GM12878 (cell line): ENCODE results near the gene CCL11. TPM values are rescaled to one million over a fixed set of nuclear protein-coding genes. Genes with fewer than 3 reads are reported as not detected.

Source experiments
- ATAC-seq: fragments of 200-7000 bp; cut with Tn5 transposase; 3 replicates; pipeline ENCODE4 v1.9.1; 2020; ENCODE audit warnings: mild to moderate bottlenecking, moderate library complexity
- BruUV-seq: library from RNA; stranded (reverse); fragments of 400-500 nt; replicated peaks from 2 replicates; lab custom pipeline; 2021; lab: Mats Ljungman, UMichigan
- CTCF ChIA-PET: fragments of 300-600 bp; sonication (Branson Sonifier 250); formaldehyde crosslinking; extraction: SDS; loops from one replicate; lab custom pipeline; 2021; ENCODE audit warnings: inconsistent platforms; lab: Yijun Ruan, JAX
- POLR2A ChIA-PET: fragments of 350-600 bp; formaldehyde crosslinking; extraction: SDS; loops from one replicate; lab custom pipeline; 2021; ENCODE audit warnings: inconsistent platforms; lab: Charles Lee
- RAD21 ChIA-PET: fragments of 300-600 bp; sonication (Branson Sonifier 250); formaldehyde crosslinking; loops from one replicate; lab custom pipeline; 2023; ENCODE audit warnings: antibody characterized with exemption; ENCODE audit not compliant: unreplicated experiment; lab: Charles Lee
- SMC1A ChIA-PET: fragments of 300-600 bp; sonication (Branson Sonifier 250); formaldehyde crosslinking; loops from one replicate; lab custom pipeline; 2023; ENCODE audit not compliant: unreplicated experiment, uncharacterized antibody; lab: Charles Lee
- DNase-seq: peaks from one replicate; pipeline ENCODE4 v3.0.0-alpha.2; 2011; ENCODE audit warnings: low read depth, low spot score
- FAIRE-seq: peaks from 3 replicates; lab custom pipeline; 2011; peaks lifted over from hg19 to GRCh38; lab: Jason Lieb, UNC
- H2AFZ ChIP-seq: 2 replicates; pipeline ENCODE4 v1.6.0; 2011; ENCODE audit warnings: low read depth, low read length, control low read depth; ENCODE audit not compliant: control insufficient read depth
- H3K27ac ChIP-seq: 2 replicates; pipeline ENCODE4 v1.5.1; 2011; ENCODE audit warnings: control low read depth; ENCODE audit not compliant: control insufficient read depth, insufficient read depth
- H3K27me3 ChIP-seq, 2 experiments: replicated peaks in 1 of 2; 2 replicates each; pipeline versions ENCODE4 v1.6.0 to v1.6.1; 2011; ENCODE audit warnings: low read length in 1 of 2; ENCODE audit not compliant: control insufficient read depth in 2 of 2, insufficient read depth in 2 of 2
- H3K36me3 ChIP-seq, 2 experiments: 2 replicates each; pipeline ENCODE4 v1.5.1; 2011; ENCODE audit warnings: low read length in 1 of 2; ENCODE audit not compliant: control insufficient read depth in 2 of 2, insufficient read depth in 2 of 2
- H3K4me1 ChIP-seq: 2 replicates; pipeline ENCODE4 v1.6.1; 2011; ENCODE audit warnings: mild to moderate bottlenecking, low read length, moderate library complexity, mixed read lengths; ENCODE audit not compliant: control insufficient read depth, insufficient read depth
- H3K4me2 ChIP-seq: 2 replicates; pipeline ENCODE4 v1.6.0; 2011; ENCODE audit warnings: control low read depth; ENCODE audit not compliant: control insufficient read depth, insufficient read depth
- H3K4me3 ChIP-seq: fragments of 200-600 bp; sonication (generic); 2 replicates; pipeline ENCODE4 v1.5.1; 2016
- H3K79me2 ChIP-seq: 2 replicates; pipeline ENCODE4 v1.6.0; 2011; ENCODE audit warnings: low read length; ENCODE audit not compliant: control insufficient read depth, insufficient read depth
- H3K9ac ChIP-seq: 2 replicates; pipeline ENCODE4 v1.8.0; 2011; ENCODE audit warnings: low read length, control low read depth, mixed read lengths; ENCODE audit not compliant: control insufficient read depth, insufficient read depth
- H3K9me3 ChIP-seq: replicated peaks from 3 replicates; pipeline ENCODE4 v1.5.1; 2011; ENCODE audit warnings: mild to moderate bottlenecking, low read length; ENCODE audit not compliant: control insufficient read depth, insufficient read depth
- H4K20me1 ChIP-seq: 2 replicates; pipeline ENCODE4 v1.6.0; 2011; ENCODE audit not compliant: control insufficient read depth, insufficient read depth
- BACH1 ChIP-seq: fragments of 450-650 bp; IDR thresholded peaks from 2 replicates; pipeline ENCODE4 v1.6.1; 2017; ENCODE audit warnings: mild to moderate bottlenecking, borderline replicate concordance
- MEF2A ChIP-seq: IDR thresholded peaks from 2 replicates; pipeline ENCODE4 v1.6.1; 2011; ENCODE audit warnings: low read depth, mild to moderate bottlenecking, low read length, moderate library complexity; ENCODE audit not compliant: insufficient read depth
- NBN ChIP-seq: fragments of 450-650 bp; IDR thresholded peaks from 2 replicates; pipeline ENCODE4 v1.6.1; 2016
- NFIC ChIP-seq: IDR thresholded peaks from 2 replicates; pipeline ENCODE4 v1.6.1; 2012; ENCODE audit warnings: low read depth, mild to moderate bottlenecking, inconsistent platforms, low read length, moderate library complexity
- NR2C1 ChIP-seq: fragments of 450-650 bp; IDR thresholded peaks from 2 replicates; pipeline ENCODE4 v1.6.1; 2017; ENCODE audit warnings: antibody characterized with exemption, mild to moderate bottlenecking, moderate library complexity
- SP1 ChIP-seq: IDR thresholded peaks from one replicate; pipeline ENCODE4 v1.6.1; 2011; ENCODE audit warnings: low read depth, low read length
- WRNIP1 ChIP-seq: IDR thresholded peaks from 2 replicates; pipeline ENCODE4 v1.6.1; 2011; ENCODE audit warnings: low read depth, low read length, improper control_type of control experiment, borderline replicate concordance
- WGBS: methylation state at CpG from one replicate; pipeline ENCODE4 v1.1.6; 2016; ENCODE audit warnings: low lambda C conversion rate; ENCODE audit not compliant: insufficient replicate concordance, insufficient coverage; ENCODE audit errors: missing lambda C conversion rate; 5-methylcytosine and 5-hydroxymethylcytosine counted together
- in situ Hi-C: fragments of 300-500 bp; cut with MboI; formaldehyde crosslinking; loops from 9 replicates; pipeline ENCODE4 v1.14.3; 2018; ENCODE audit warnings: mixed read lengths
- intact Hi-C: fragments of 100-400 bp; cut with micrococcal nuclease; formaldehyde crosslinking; loops from one replicate; pipeline ENCODE4 v1.14.2; 2022; ENCODE audit not compliant: unreplicated experiment
- polyA plus RNA-seq, 11 experiments: library from polyadenylated mRNA; depleted of rRNA in 4 of 11; unstranded in 6 of 11; stranded (reverse) in 5 of 11; fragments of >200 nt; fragmentation: Nextera tagmentation in 4 of 11; fragmentation: Illumina TruSeq in 1 of 11; extraction: Ambion mirVana in 4 of 11; extraction: Trizol in 1 of 11; gene quantifications; 1 replicate in 1 of 11; 2 replicates in 10 of 11; pipeline versions ENCODE4 v1.2.1 to v1.2.3, GENCODE V29; 2011 to 2016; ENCODE audit warnings: inconsistent platforms in 2 of 11, missing spikeins in 2 of 11, low read depth in 1 of 11
- total RNA-seq, 4 experiments: library from RNA; depleted of rRNA in 3 of 4; stranded (reverse); fragments of >200 nt in 3 of 4; fragmentation: Illumina TruSeq in 1 of 4; extraction: Trizol in 1 of 4; gene quantifications; 2 replicates each; pipeline versions ENCODE4 v1.2.1 to v1.2.3, GENCODE V29; 2013 to 2021
- TF ChIP-seq, protein P1 (sequence below), 3 experiments: IDR thresholded peaks in 2 of 3; conservative IDR thresholded peaks in 1 of 3; 2 replicates each; pipeline ENCODE4 v1.5.1; 2011; ENCODE audit warnings: low read depth in 3 of 3, low read length in 3 of 3, mild to moderate bottlenecking in 3 of 3, control low read depth in 2 of 3, moderate library complexity in 2 of 3, inconsistent platforms in 1 of 3, mixed read lengths in 1 of 3; ENCODE audit not compliant: control insufficient read depth in 2 of 3, insufficient read depth in 1 of 3; ENCODE audit errors: extremely low read depth in 1 of 3
- TF ChIP-seq, protein P2 (sequence below): fragments of 450-650 bp; IDR thresholded peaks from 2 replicates; pipeline ENCODE4 v1.6.1; 2016; ENCODE audit warnings: mild to moderate bottlenecking
- TF ChIP-seq, protein P3 (sequence below): IDR thresholded peaks from 2 replicates; pipeline ENCODE4 v1.6.1; 2012; ENCODE audit warnings: low read depth, low read length, improper control_type of control experiment
- TF ChIP-seq, protein P4 (sequence below): fragments of 450-650 bp; formaldehyde crosslinking; IDR thresholded peaks from 2 replicates; pipeline ENCODE4 v1.5.0; 2022; ENCODE audit warnings: mild to moderate bottlenecking, missing genetic modification characterization
- TF ChIP-seq, protein P5 (sequence below): IDR thresholded peaks from 2 replicates; pipeline ENCODE4 v1.6.1; 2011; ENCODE audit warnings: borderline replicate concordance, low read depth, mild to moderate bottlenecking, moderate library complexity, mixed read lengths, low read length; ENCODE audit not compliant: insufficient read depth; ENCODE audit errors: extremely low read length
- TF ChIP-seq, protein P6 (sequence below): fragments of 450-650 bp; IDR thresholded peaks from 2 replicates; pipeline ENCODE4 v1.6.1; 2016; ENCODE audit warnings: mild to moderate bottlenecking

The CCL11 gene
- total and polyA plus RNA-seq, 10 of the 15 experiments (the other 5 are each of a cell fraction or from before 2014, with no cell fraction given) = not detected

DNA sequence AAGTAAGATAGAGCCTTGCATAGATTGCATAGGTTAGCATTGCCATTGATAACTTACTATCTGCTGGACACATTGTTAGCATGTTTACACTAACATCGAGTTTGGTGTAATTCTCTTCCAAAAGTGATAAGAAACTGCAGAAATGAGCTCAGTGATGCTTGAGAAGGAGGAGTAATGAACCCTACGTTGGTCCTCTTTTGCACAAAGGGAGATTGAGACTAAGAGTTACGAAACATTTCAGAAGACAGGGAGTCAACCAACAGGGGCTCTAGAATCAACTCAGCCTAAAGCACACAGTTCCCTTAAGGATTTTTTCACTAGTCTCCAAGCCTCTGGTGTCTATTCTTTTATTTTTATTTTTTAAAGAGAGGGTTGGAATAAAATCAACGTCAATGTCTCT lies 8.7 kb upstream of the CCL11 start (continued):
- TF ChIP-seq MEF2A = no peak
- TF ChIP-seq, protein P1, sequence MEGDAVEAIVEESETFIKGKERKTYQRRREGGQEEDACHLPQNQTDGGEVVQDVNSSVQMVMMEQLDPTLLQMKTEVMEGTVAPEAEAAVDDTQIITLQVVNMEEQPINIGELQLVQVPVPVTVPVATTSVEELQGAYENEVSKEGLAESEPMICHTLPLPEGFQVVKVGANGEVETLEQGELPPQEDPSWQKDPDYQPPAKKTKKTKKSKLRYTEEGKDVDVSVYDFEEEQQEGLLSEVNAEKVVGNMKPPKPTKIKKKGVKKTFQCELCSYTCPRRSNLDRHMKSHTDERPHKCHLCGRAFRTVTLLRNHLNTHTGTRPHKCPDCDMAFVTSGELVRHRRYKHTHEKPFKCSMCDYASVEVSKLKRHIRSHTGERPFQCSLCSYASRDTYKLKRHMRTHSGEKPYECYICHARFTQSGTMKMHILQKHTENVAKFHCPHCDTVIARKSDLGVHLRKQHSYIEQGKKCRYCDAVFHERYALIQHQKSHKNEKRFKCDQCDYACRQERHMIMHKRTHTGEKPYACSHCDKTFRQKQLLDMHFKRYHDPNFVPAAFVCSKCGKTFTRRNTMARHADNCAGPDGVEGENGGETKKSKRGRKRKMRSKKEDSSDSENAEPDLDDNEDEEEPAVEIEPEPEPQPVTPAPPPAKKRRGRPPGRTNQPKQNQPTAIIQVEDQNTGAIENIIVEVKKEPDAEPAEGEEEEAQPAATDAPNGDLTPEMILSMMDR (IDR thresholded peaks at IDR 0.05 in 2 of 3, conservative IDR thresholded peaks at IDR 0.05 in 1 of 3; ENCODE audit: control insufficient read depth in 2 of 3, extremely low read depth in 1 of 3, insufficient read depth in 1 of 3, low read depth in 3 of 3, low read length in 3 of 3) = no peak
- TF ChIP-seq, protein P2, sequence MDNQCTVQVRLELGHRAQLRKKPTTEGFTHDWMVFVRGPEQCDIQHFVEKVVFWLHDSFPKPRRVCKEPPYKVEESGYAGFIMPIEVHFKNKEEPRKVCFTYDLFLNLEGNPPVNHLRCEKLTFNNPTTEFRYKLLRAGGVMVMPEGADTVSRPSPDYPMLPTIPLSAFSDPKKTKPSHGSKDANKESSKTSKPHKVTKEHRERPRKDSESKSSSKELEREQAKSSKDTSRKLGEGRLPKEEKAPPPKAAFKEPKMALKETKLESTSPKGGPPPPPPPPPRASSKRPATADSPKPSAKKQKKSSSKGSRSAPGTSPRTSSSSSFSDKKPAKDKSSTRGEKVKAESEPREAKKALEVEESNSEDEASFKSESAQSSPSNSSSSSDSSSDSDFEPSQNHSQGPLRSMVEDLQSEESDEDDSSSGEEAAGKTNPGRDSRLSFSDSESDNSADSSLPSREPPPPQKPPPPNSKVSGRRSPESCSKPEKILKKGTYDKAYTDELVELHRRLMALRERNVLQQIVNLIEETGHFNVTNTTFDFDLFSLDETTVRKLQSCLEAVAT = no peak

DNA sequence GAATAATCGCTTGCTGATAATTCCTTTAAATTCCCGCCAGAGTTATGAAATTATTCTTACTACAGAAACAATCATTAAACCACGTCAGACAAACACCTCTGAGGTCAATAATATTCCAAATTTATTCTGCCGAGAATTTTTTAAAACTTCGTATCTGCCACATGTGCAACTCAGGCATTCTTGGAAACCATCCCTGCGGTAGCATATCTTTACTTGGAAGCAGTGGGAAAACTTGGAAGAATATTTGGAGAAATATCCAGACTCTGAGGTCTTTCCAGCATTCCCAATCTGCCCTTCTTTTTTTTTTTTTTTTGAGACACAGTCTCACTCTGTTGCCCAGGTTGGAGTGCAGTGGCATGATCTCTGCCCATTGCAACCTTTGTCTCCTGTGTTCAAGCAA lies 2.0 kb upstream of the CCL11 start:
- Histone ChIP-seq H3K9ac (no peak overlapping the region), H2AFZ (no peak overlapping the region), H4K20me1 (no peaks in the 10 kb centered on the region), H3K4me3 (no peak overlapping the region), H3K36me3 (no peaks in the 10 kb centered on the region), H3K27me3 (0 out of 4 replicates have a peak, but pooled peaks cover 0 to 5% of the 10 kb centered on the region in 2 experiments), H3K4me2 (no peak overlapping the region), H3K4me1 (no peaks in the 10 kb centered on the region), H3K9me3 (no peaks in the 10 kb centered on the region), H3K27ac (no peak overlapping the region), H3K79me2 (no peaks in the 10 kb centered on the region)
- WGBS = 39% methylated on average over 6 of the region's 6 CpGs
- RAD21 ChIA-PET = no interaction called here
- CTCF ChIA-PET = no interaction called here
- DNase-seq (no peak), ATAC-seq (no peak), FAIRE-seq (no peak)
- SMC1A ChIA-PET = no interaction called here
- intact Hi-C loops (no loop called here), in situ Hi-C loops (no loop called here)
- BruUV-seq = no TSS peak
- POLR2A ChIA-PET = no interaction called here
- no peak for TF ChIP-seq NR2C1
- TF ChIP-seq, protein P3, sequence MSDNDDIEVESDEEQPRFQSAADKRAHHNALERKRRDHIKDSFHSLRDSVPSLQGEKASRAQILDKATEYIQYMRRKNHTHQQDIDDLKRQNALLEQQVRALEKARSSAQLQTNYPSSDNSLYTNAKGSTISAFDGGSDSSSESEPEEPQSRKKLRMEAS = no peak
- TF ChIP-seq NFIC = no peak
- TF ChIP-seq NBN = no peak
- TF ChIP-seq SP1 = no peak
- TF ChIP-seq BACH1 = no peak
- TF ChIP-seq, protein P4, sequence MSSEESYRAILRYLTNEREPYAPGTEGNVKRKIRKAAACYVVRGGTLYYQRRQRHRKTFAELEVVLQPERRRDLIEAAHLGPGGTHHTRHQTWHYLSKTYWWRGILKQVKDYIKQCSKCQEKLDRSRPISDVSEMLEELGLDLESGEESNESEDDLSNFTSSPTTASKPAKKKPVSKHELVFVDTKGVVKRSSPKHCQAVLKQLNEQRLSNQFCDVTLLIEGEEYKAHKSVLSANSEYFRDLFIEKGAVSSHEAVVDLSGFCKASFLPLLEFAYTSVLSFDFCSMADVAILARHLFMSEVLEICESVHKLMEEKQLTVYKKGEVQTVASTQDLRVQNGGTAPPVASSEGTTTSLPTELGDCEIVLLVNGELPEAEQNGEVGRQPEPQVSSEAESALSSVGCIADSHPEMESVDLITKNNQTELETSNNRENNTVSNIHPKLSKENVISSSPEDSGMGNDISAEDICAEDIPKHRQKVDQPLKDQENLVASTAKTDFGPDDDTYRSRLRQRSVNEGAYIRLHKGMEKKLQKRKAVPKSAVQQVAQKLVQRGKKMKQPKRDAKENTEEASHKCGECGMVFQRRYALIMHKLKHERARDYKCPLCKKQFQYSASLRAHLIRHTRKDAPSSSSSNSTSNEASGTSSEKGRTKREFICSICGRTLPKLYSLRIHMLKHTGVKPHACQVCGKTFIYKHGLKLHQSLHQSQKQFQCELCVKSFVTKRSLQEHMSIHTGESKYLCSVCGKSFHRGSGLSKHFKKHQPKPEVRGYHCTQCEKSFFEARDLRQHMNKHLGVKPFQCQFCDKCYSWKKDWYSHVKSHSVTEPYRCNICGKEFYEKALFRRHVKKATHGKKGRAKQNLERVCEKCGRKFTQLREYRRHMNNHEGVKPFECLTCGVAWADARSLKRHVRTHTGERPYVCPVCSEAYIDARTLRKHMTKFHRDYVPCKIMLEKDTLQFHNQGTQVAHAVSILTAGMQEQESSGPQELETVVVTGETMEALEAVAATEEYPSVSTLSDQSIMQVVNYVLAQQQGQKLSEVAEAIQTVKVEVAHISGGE (CRISPR knock-in tag) = no peak
- TF ChIP-seq, protein P5, sequence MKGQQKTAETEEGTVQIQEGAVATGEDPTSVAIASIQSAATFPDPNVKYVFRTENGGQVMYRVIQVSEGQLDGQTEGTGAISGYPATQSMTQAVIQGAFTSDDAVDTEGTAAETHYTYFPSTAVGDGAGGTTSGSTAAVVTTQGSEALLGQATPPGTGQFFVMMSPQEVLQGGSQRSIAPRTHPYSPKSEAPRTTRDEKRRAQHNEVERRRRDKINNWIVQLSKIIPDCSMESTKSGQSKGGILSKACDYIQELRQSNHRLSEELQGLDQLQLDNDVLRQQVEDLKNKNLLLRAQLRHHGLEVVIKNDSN = no peak
- no peak for TF ChIP-seq WRNIP1
- TF ChIP-seq, protein P6, sequence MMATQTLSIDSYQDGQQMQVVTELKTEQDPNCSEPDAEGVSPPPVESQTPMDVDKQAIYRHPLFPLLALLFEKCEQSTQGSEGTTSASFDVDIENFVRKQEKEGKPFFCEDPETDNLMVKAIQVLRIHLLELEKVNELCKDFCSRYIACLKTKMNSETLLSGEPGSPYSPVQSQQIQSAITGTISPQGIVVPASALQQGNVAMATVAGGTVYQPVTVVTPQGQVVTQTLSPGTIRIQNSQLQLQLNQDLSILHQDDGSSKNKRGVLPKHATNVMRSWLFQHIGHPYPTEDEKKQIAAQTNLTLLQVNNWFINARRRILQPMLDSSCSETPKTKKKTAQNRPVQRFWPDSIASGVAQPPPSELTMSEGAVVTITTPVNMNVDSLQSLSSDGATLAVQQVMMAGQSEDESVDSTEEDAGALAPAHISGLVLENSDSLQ = no peak
